GM12865 (cell line): ENCODE measurements around the gene GOLGA1.
"Not testable (repeated sequence)": the region's sequence is repeated elsewhere in the genome, so short reads cannot be mapped to it uniquely, and the experiment has no call there.

Experiments used
- DNase-seq: peaks from one replicate; pipeline ENCODE4 v3.0.0; 2010; ENCODE audit warnings: low read depth
- H3K4me3 ChIP-seq: 2 replicates; pipeline ENCODE4 v1.5.1; 2011; ENCODE audit warnings: mild to moderate bottlenecking, low read depth, low read length, control low read depth
- CTCF ChIP-seq: IDR thresholded peaks from 2 replicates; pipeline ENCODE4 v1.5.1; 2011; ENCODE audit warnings: low read length, control low read depth, low read depth, inconsistent platforms; ENCODE audit not compliant: insufficient read depth; ENCODE audit errors: missing control alignments

GOLGA1 gene

GRCh38 chr9:124844291-124844690, 96.6 kb downstream of the GOLGA1 start:
- H3K4me3 ChIP-seq: no peak overlapping the region
- no peak for DNase-seq
- TF ChIP-seq CTCF: no peak

- no peak overlapping the region for H3K4me3 ChIP-seq
- no peak for DNase-seq
- no peak for TF ChIP-seq CTCF
These were observed 97.3 kb downstream of the GOLGA1 start for GRCh38 chr9:124843456-124844034.

- H3K4me3 ChIP-seq: no peak overlapping the region
- no peak for DNase-seq
- TF ChIP-seq CTCF: no peak
These were observed 99.6 kb downstream of the GOLGA1 start for GRCh38 chr9:124841075-124841821.

GRCh38 chr9:124840300-124840833, 100.5 kb downstream of the GOLGA1 start:
- DNase-seq: no peak
- no peak overlapping the region for H3K4me3 ChIP-seq
- TF ChIP-seq CTCF: peak; percentile 13

GRCh38 chr9:124839612-124840299, 101.1 kb downstream of the GOLGA1 start:
- DNase-seq: no peak
- TF ChIP-seq CTCF: peak; percentile 35

GRCh38 chr9:124838567-124839275, 102.2 kb downstream of the GOLGA1 start:
- not testable (repeated sequence) for H3K4me3 ChIP-seq, DNase-seq

More at GRCh38 chr9:124839612-124840299, 101.1 kb downstream of the GOLGA1 start:
- no peak overlapping the region for H3K4me3 ChIP-seq

- DNase-seq, H3K4me3 ChIP-seq: not testable (repeated sequence)
These were observed 102.8 kb downstream of the GOLGA1 start for GRCh38 chr9:124838132-124838531.
